ENCODE measurements around the gene TSPEAR.
"Not testable (repeated sequence)": the region's sequence is repeated elsewhere in the genome, so short reads cannot be mapped to it uniquely, and the experiment has no call there.

DNA sequence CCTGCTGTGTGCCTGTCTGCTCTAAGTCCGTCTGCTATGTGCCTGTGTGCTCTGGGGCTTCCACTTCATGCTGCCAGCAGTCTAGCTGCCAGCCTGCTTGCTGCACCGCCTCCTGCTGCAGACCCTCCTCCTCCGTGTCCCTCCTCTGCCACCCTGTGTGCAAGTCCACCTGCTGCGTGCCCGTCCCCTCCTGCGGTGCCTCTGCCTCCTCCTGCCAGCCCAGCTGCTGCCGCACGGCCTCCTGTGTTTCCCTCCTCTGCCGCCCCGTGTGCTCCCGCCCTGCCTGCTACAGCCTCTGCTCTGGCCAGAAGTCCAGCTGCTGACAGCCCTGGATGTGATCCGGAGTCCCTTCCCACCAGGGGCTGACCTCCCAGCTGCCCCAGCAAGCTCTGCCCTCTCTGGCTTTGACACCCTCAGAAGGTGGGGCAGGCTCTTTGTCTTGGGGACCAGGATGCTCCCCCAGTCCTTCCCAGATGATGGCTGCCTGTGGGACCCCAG is 73.5 kb downstream of the TSPEAR start:
- TF ChIP-seq, protein P1, sequence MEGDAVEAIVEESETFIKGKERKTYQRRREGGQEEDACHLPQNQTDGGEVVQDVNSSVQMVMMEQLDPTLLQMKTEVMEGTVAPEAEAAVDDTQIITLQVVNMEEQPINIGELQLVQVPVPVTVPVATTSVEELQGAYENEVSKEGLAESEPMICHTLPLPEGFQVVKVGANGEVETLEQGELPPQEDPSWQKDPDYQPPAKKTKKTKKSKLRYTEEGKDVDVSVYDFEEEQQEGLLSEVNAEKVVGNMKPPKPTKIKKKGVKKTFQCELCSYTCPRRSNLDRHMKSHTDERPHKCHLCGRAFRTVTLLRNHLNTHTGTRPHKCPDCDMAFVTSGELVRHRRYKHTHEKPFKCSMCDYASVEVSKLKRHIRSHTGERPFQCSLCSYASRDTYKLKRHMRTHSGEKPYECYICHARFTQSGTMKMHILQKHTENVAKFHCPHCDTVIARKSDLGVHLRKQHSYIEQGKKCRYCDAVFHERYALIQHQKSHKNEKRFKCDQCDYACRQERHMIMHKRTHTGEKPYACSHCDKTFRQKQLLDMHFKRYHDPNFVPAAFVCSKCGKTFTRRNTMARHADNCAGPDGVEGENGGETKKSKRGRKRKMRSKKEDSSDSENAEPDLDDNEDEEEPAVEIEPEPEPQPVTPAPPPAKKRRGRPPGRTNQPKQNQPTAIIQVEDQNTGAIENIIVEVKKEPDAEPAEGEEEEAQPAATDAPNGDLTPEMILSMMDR (IDR thresholded peaks at IDR 0.05), result not testable (repeated sequence)
- TF ChIP-seq POLR2AphosphoS5 (IDR thresholded peaks at IDR 0.05; ENCODE audit: low read depth, low read length); TCF7L2 (IDR thresholded peaks at IDR 0.05; ENCODE audit: low read depth, low read length); SIN3A (IDR thresholded peaks at IDR 0.05; ENCODE audit: borderline replicate concordance, insufficient read depth, low read depth, low read length): not testable (repeated sequence)
- TF ChIP-seq, protein P2, sequence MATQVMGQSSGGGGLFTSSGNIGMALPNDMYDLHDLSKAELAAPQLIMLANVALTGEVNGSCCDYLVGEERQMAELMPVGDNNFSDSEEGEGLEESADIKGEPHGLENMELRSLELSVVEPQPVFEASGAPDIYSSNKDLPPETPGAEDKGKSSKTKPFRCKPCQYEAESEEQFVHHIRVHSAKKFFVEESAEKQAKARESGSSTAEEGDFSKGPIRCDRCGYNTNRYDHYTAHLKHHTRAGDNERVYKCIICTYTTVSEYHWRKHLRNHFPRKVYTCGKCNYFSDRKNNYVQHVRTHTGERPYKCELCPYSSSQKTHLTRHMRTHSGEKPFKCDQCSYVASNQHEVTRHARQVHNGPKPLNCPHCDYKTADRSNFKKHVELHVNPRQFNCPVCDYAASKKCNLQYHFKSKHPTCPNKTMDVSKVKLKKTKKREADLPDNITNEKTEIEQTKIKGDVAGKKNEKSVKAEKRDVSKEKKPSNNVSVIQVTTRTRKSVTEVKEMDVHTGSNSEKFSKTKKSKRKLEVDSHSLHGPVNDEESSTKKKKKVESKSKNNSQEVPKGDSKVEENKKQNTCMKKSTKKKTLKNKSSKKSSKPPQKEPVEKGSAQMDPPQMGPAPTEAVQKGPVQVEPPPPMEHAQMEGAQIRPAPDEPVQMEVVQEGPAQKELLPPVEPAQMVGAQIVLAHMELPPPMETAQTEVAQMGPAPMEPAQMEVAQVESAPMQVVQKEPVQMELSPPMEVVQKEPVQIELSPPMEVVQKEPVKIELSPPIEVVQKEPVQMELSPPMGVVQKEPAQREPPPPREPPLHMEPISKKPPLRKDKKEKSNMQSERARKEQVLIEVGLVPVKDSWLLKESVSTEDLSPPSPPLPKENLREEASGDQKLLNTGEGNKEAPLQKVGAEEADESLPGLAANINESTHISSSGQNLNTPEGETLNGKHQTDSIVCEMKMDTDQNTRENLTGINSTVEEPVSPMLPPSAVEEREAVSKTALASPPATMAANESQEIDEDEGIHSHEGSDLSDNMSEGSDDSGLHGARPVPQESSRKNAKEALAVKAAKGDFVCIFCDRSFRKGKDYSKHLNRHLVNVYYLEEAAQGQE (IDR thresholded peaks at IDR 0.05; ENCODE audit: insufficient read depth in 1 of 2, low read depth in 2 of 2, low read length in 1 of 2), result not testable (repeated sequence)
